ENCODE results near the gene TRMT2A. TPM values are rescaled to one million over a fixed set of nuclear protein-coding genes. Genes with fewer than 3 reads are reported as not detected.

Gene TRMT2A
- total and polyA plus RNA-seq, 10 of the 15 experiments (the other 5 are each of a cell fraction or from before 2014, with no cell fraction given) = 0.29 to 97.0 (median 57.9) TPM

- 76% methylated on average over 21 of the region's 26 CpGs for WGBS (ENCODE audit: insufficient coverage, insufficient replicate concordance, low lambda C conversion rate, missing lambda C conversion rate)
These were observed 4.2 kb downstream of the TRMT2A start for GRCh38 chr22:20112623-20113511.

DNA sequence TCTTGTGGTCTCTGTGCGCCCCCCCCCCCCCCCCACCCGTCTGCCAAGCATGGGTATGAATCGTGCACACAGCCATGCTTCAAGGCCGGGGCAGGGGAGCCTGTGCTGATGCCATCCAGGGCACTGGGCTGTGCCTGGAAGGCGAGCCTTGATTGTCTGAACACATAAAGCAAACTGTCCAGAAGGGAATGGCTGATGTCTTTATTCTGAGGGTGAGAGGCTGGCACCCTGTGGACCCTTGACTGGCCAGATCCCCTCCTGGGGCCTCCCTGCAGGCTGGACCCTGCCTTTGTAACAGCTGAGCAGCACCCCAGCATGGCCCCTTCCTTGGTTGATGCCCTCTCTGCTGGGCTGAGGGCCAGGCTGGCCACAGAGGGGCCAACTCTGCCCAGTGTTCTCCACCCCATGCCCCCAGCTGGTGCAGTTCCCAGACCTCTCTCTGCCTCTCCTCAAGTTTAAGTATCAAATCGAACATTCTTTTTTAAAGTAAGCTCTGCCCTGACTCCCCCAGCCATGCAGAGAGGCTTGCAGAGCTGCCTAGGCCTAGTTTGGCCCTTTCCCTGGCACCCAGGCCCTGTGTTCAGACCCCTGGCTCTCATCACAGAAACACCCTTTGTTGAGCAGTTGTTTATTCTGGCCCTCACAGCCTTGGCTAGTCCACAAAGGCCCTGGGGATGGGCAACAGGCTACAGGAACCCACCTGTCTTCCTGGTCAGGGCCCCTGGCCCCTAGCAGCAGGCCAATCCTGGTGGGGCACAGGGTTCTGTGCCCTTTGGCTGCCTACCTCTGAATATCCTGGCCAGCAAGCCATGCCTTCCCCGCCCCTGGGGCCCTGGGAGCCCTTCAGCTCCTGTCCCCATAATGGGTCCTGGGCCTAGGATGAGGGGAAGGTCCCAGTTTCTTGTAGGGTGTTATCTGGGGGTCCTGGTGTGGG is 5.1 kb downstream of the TRMT2A start:
- no peak for TF ChIP-seq NRF1 (conservative IDR thresholded peaks at IDR 0.05; ENCODE audit: low read depth, low read length)
- 0 out of 2 replicates have a peak, but pooled peaks have one; percentile 16 for TF ChIP-seq CBFB (IDR thresholded peaks at IDR 0.05; ENCODE audit: low read depth)
- TF ChIP-seq SIN3A (IDR thresholded peaks at IDR 0.05; ENCODE audit: low read depth, low read length) = no peak
- TF ChIP-seq YY1 (IDR thresholded peaks at IDR 0.05; ENCODE audit: low read depth, low read length) = 0 out of 2 replicates have a peak, but pooled peaks have one; percentile 3
- TF ChIP-seq, protein P1, sequence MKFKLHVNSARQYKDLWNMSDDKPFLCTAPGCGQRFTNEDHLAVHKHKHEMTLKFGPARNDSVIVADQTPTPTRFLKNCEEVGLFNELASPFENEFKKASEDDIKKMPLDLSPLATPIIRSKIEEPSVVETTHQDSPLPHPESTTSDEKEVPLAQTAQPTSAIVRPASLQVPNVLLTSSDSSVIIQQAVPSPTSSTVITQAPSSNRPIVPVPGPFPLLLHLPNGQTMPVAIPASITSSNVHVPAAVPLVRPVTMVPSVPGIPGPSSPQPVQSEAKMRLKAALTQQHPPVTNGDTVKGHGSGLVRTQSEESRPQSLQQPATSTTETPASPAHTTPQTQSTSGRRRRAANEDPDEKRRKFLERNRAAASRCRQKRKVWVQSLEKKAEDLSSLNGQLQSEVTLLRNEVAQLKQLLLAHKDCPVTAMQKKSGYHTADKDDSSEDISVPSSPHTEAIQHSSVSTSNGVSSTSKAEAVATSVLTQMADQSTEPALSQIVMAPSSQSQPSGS (IDR thresholded peaks at IDR 0.05; ENCODE audit: low read length) = 0 out of 2 replicates have a peak, but pooled peaks have one; percentile 23
- no peak for TF ChIP-seq CBX3 (IDR thresholded peaks at IDR 0.05; ENCODE audit: borderline replicate concordance, low read depth)
- TF ChIP-seq BRCA1 (IDR thresholded peaks at IDR 0.05; ENCODE audit: low read depth, low read length) = no peak
- TF ChIP-seq POLR2AphosphoS5 (IDR thresholded peaks at IDR 0.05; ENCODE audit: low read length) = peak; percentile 17; the same call in 1 of the 2 replicates
- TF ChIP-seq MTA3 (IDR thresholded peaks at IDR 0.05; ENCODE audit: borderline replicate concordance, low read length) = peak; percentile 19; the same call in 1 of the 2 replicates
- H3K9ac ChIP-seq (ENCODE audit: control insufficient read depth, insufficient read depth, low read length) = no peak overlapping the region
- H3K79me2 ChIP-seq (ENCODE audit: control insufficient read depth, insufficient read depth, low read length) = peaks cover 25% of the 10 kb centered on the region
- POLR2A ChIA-PET = no interaction called here
- CTCF ChIA-PET = no interaction called here
- no peak overlapping the region for H2AFZ ChIP-seq (ENCODE audit: control insufficient read depth, low read depth, low read length)
- no peak for FAIRE-seq
- no peaks in the 10 kb centered on the region for H4K20me1 ChIP-seq (ENCODE audit: control insufficient read depth, insufficient read depth)
- peak overlapping the region; percentile 46; the same call in 1 of the 2 replicates for H3K27ac ChIP-seq (ENCODE audit: control insufficient read depth, insufficient read depth)
- no TSS peak for BruUV-seq (replicated peaks)
- RAD21 ChIA-PET (ENCODE audit: unreplicated experiment) = no interaction called here
- H3K36me3 ChIP-seq (ENCODE audit: control insufficient read depth in 2 of 2, insufficient read depth in 2 of 2, low read length in 1 of 2) = peaks cover 28 to 61% of the 10 kb centered on the region in 2 experiments; a peak in 3 of 4 replicates
- SMC1A ChIA-PET (ENCODE audit: uncharacterized antibody, unreplicated experiment) = no interaction called here
- in situ Hi-C loops (cut with MboI) = no loop called here
- no peak overlapping the region for H3K4me3 ChIP-seq
- no peak for DNase-seq (ENCODE audit: low read depth, low spot score)
- ATAC-seq = no peak; the same call in 2 of the 3 replicates
- intact Hi-C loops (cut with micrococcal nuclease; ENCODE audit: unreplicated experiment) = no loop called here
- no peaks in the 10 kb centered on the region for H3K27me3 ChIP-seq (replicated peaks in 1 of 2; ENCODE audit: control insufficient read depth in 2 of 2, insufficient read depth in 2 of 2, low read length in 1 of 2)
- 34% methylated on average over 7 of the region's 7 CpGs for WGBS (ENCODE audit: insufficient coverage, insufficient replicate concordance, low lambda C conversion rate, missing lambda C conversion rate)
- peaks cover 21% of the 10 kb centered on the region for H3K4me1 ChIP-seq (ENCODE audit: control insufficient read depth, insufficient read depth, low read length)
- H3K9me3 ChIP-seq (replicated peaks; ENCODE audit: control insufficient read depth, insufficient read depth, low read length) = no peaks in the 10 kb centered on the region
- no peak overlapping the region for H3K4me2 ChIP-seq (ENCODE audit: control insufficient read depth, insufficient read depth)

More at GRCh38 chr22:20112623-20113511, 4.2 kb downstream of the TRMT2A start:
- H3K9ac ChIP-seq (ENCODE audit: control insufficient read depth, insufficient read depth, low read length) = no peak overlapping the region
- RAD21 ChIA-PET (ENCODE audit: unreplicated experiment) = no interaction called here
- H3K9me3 ChIP-seq (replicated peaks; ENCODE audit: control insufficient read depth, insufficient read depth, low read length) = no peaks in the 10 kb centered on the region
- no peak for TF ChIP-seq HDAC2 (IDR thresholded peaks at IDR 0.05)
- TF ChIP-seq POLR2A (IDR thresholded peaks at IDR 0.05; ENCODE audit: low read depth, low read length) = peak; percentile 60
- TF ChIP-seq NR2C2 (IDR thresholded peaks at IDR 0.05; ENCODE audit: borderline replicate concordance, control insufficient read depth, insufficient read length, low read depth) = peak; percentile 21
- intact Hi-C loops (cut with micrococcal nuclease; ENCODE audit: unreplicated experiment) = no loop called here
- SMC1A ChIA-PET (ENCODE audit: uncharacterized antibody, unreplicated experiment) = no interaction called here
- H3K36me3 ChIP-seq (ENCODE audit: control insufficient read depth in 2 of 2, insufficient read depth in 2 of 2, low read length in 1 of 2) = peaks cover 24 to 54% of the 10 kb centered on the region in 2 experiments; a peak in 3 of 4 replicates
- no peak overlapping the region for H3K4me2 ChIP-seq (ENCODE audit: control insufficient read depth, insufficient read depth)
- in situ Hi-C loops (cut with MboI) = no loop called here
- no peak overlapping the region for H3K4me3 ChIP-seq
- CTCF ChIA-PET = no interaction called here
- no peak overlapping the region; the same call in 1 of the 2 replicates for H3K27ac ChIP-seq (ENCODE audit: control insufficient read depth, insufficient read depth)
- POLR2A ChIA-PET = no interaction called here
- no peak overlapping the region for H2AFZ ChIP-seq (ENCODE audit: control insufficient read depth, low read depth, low read length)
- no TSS peak for BruUV-seq (replicated peaks)
- H3K4me1 ChIP-seq (ENCODE audit: control insufficient read depth, insufficient read depth, low read length) = peaks cover 21% of the 10 kb centered on the region
- H4K20me1 ChIP-seq (ENCODE audit: control insufficient read depth, insufficient read depth) = no peaks in the 10 kb centered on the region
- FAIRE-seq = no peak
- ATAC-seq = no peak
- H3K79me2 ChIP-seq (ENCODE audit: control insufficient read depth, insufficient read depth, low read length) = peaks cover 30% of the 10 kb centered on the region
- no peaks in the 10 kb centered on the region for H3K27me3 ChIP-seq (replicated peaks in 1 of 2; ENCODE audit: control insufficient read depth in 2 of 2, insufficient read depth in 2 of 2, low read length in 1 of 2)
- DNase-seq (ENCODE audit: low read depth, low spot score) = no peak

Measured in GM12878 (cell line).